Bronchial epithelial cell (primary cell): ENCODE results near the gene INSIG2. TPM values are rescaled to one million over a fixed set of nuclear protein-coding genes. Genes with fewer than 3 reads are reported as not detected.

Experiments
- DNase-seq: peaks from one replicate; pipeline ENCODE4 v3.0.0-alpha.2; 2010; ENCODE audit warnings: low read depth
- FAIRE-seq: peaks from 2 replicates; lab custom pipeline; 2011; peaks lifted over from hg19 to GRCh38; lab: Jason Lieb, UNC
- H3K27me3 ChIP-seq: 2 replicates; pipeline ENCODE4 v1.5.1; 2011; ENCODE audit warnings: low read length; ENCODE audit not compliant: control insufficient read depth, insufficient read depth
- H3K36me3 ChIP-seq: 2 replicates; pipeline ENCODE4 v1.5.1; 2011; ENCODE audit warnings: low read length; ENCODE audit not compliant: control insufficient read depth, insufficient read depth
- H3K4me3 ChIP-seq: 2 replicates; pipeline ENCODE4 v1.5.1; 2011; ENCODE audit warnings: mild to moderate bottlenecking, low read depth, low read length, control low read depth
- total RNA-seq: library from RNA; depleted of rRNA; stranded (reverse); fragments of >200 nt; gene quantifications from 2 replicates; pipeline ENCODE4 v1.2.1, GENCODE V29; 2014
- TF ChIP-seq, protein P1 (sequence below): IDR thresholded peaks from 2 replicates; pipeline ENCODE4 v1.5.1; 2011; ENCODE audit warnings: mild to moderate bottlenecking, moderate library complexity, low read length, control low read depth, inconsistent platforms; ENCODE audit not compliant: insufficient read depth, severe bottlenecking

Gene INSIG2
- total RNA-seq, 1 donor from 2014 or later: 10.5 TPM

DNA sequence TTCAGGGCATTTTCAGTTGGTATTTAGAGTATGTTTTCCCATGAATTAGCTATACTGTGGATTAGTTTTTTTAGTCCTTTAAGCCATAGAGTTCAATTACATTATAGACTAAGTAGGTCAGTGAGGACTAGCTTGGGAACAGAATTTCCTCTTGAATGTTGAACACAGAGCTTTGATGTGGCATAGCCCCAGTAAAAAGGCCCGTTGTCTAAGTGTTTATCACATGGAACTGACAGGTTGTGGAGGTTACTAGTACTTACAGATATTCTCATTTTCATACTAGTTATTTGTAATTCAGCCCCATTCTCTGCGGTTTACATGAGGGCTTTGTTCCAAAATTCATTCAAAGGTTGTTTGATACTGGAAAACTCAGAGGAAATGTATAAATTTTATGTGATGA, 6.2 kb downstream of the INSIG2 start:
- FAIRE-seq (no peak), DNase-seq (no peak)
- Histone ChIP-seq H3K4me3 (no peak overlapping the region), H3K27me3 (no peaks in the 10 kb centered on the region), H3K36me3 (peaks cover 4% of the 10 kb centered on the region)
- TF ChIP-seq, protein P1, sequence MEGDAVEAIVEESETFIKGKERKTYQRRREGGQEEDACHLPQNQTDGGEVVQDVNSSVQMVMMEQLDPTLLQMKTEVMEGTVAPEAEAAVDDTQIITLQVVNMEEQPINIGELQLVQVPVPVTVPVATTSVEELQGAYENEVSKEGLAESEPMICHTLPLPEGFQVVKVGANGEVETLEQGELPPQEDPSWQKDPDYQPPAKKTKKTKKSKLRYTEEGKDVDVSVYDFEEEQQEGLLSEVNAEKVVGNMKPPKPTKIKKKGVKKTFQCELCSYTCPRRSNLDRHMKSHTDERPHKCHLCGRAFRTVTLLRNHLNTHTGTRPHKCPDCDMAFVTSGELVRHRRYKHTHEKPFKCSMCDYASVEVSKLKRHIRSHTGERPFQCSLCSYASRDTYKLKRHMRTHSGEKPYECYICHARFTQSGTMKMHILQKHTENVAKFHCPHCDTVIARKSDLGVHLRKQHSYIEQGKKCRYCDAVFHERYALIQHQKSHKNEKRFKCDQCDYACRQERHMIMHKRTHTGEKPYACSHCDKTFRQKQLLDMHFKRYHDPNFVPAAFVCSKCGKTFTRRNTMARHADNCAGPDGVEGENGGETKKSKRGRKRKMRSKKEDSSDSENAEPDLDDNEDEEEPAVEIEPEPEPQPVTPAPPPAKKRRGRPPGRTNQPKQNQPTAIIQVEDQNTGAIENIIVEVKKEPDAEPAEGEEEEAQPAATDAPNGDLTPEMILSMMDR: no peak

DNA sequence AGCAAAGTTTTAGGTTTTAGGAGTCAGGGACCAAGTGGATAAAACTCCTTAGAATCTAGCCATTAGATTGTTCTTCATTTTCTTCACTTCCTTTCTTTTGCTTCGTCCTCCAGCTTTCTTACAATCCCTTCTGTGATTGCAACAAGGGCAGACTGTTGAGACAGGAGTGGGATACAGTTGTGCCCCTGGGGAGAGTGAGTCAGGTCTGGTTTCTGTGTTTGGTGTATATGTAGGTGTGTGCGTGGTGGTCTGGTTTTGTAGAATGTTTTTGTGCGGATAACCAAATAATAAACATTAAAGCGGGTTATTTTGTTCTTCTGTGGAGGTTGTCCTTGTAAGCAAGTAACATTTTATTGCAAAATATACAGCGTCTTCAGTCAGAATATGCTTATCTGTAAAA, 7.3 kb downstream of the INSIG2 start:
- H3K4me3 ChIP-seq: no peak overlapping the region
- FAIRE-seq (no peak), DNase-seq (no peak)
- no peaks in the 10 kb centered on the region for H3K27me3 ChIP-seq
- TF ChIP-seq, protein P1: no peak
- peaks cover 4% of the 10 kb centered on the region for H3K36me3 ChIP-seq

DNA sequence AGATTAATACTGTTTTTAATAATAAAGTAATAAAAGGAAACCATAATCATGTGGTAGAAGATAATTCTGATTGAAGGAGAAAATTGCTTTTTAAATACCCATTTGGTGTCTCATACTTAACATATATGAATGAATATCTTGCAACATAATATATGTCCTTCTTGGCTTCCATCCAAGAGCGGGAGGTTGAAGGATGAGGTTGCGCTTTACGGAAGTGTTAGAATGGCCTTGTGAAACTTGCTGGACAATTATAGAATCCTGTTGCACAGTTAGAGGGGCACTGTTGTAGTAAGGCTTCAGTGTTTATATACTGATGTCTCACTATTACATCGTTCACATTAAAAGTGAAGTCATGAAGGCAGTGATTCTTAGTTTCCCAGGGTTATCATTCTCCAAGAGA, 9.4 kb downstream of the INSIG2 start:
- FAIRE-seq (no peak), DNase-seq (no peak)
- TF ChIP-seq, protein P1: no peak
- H3K27me3 ChIP-seq: no peaks in the 10 kb centered on the region
- H3K36me3 ChIP-seq: peaks cover 4% of the 10 kb centered on the region
- no peak overlapping the region for H3K4me3 ChIP-seq

DNA sequence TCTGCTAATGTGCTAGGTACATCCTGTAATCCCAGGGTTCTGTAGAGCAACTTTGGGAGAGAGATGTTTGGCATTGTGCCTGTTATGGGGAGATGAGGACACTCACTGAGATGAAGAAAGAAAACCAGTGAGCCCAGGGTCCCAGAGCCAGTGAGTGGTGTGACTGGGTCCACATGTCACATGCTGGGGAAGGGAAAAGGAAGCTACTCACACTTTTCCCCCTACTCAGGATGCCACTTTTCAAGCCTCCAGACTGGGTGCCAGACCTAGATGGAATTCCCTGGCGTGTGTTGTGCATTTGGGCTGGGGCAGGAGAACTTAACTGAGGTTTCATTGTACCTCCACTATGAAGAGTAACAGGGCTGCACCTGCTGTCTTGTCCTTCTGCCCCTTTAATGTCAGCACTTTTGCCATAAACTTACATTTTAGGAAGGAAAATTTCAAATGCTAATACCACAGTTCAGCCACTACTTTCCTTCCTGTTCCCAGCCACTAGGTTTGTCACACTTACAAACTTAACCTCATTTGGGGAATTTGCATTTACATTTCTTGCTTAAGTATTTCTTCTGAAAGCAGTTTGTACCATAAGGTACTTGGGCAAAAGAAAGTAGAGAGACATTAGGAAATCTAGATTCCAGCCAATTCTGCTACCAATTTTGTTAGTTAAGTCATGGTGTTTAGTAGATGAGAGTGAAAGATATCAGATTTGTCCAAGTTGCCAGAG, 10.2 kb downstream of the INSIG2 start:
- no peak for FAIRE-seq
- Histone ChIP-seq H3K27me3 (no peaks in the 10 kb centered on the region), H3K4me3 (no peak overlapping the region), H3K36me3 (peaks cover 4% of the 10 kb centered on the region)
- TF ChIP-seq, protein P1: no peak
- no peak for DNase-seq

DNA sequence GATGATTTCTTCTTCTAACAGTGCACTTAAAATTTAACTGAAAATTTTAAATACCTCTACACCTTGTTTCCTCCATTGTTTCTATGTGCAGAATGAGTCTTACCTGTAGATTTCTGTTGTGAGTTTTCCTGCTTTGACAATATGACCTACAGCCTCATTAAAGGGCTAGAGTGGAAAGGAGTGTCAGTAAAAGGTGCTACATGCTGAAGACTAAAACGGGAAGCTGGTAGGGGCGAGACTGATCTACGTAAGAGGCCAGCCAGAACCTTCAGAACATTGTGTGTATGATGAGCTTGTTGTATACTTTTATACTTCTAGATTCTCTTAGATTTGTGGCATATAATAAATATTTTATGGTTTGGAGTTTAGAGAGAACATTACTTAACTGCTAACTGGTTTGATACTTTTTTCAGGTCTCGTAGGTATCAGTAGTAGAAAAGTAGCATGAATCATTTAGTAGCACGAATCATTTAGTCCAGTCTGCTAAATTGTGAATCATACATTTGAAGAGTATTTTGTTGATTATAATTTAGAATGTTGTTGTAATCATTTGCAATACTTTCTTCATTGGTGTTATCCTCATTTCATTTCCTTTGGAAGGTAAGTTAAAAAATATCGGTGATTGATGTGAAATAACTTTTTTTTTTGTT, 14.3 kb downstream of the INSIG2 start:
- TF ChIP-seq, protein P1: no peak
- H3K36me3 ChIP-seq: peaks cover 6% of the 10 kb centered on the region
- no peak for FAIRE-seq
- DNase-seq: peak; percentile 82
- H3K27me3 ChIP-seq: no peaks in the 10 kb centered on the region
- H3K4me3 ChIP-seq: no peak overlapping the region
